Astrocyte of the spinal cord (primary cell): ENCODE data around the gene DVL2.

ENCODE experiments used
- DNase-seq: peaks from one replicate; pipeline ENCODE4 v3.0.0; 2011; ENCODE audit warnings: low read depth, low spot score
- H3K4me3 ChIP-seq: 2 replicates; pipeline ENCODE4 v1.5.1; 2011; ENCODE audit warnings: low read depth, mild to moderate bottlenecking, low read length, moderate library complexity
- CTCF ChIP-seq: IDR thresholded peaks from 2 replicates; pipeline ENCODE4 v1.5.1; 2012; ENCODE audit warnings: low read depth, mild to moderate bottlenecking, low read length, inconsistent platforms
- in situ Hi-C: cut with HindIII; loops from 2 replicates; pipeline ENCODE4 v1.10.0; 2017; ENCODE audit warnings: low sequenced_read_pairs

DVL2 gene

GRCh38 chr17:7254511-7254910, 20.2 kb upstream of the DVL2 start:
- DNase-seq = no peak
- in situ Hi-C loops = no loop called here
- no peak for TF ChIP-seq CTCF
- H3K4me3 ChIP-seq = no peak overlapping the region

DNA sequence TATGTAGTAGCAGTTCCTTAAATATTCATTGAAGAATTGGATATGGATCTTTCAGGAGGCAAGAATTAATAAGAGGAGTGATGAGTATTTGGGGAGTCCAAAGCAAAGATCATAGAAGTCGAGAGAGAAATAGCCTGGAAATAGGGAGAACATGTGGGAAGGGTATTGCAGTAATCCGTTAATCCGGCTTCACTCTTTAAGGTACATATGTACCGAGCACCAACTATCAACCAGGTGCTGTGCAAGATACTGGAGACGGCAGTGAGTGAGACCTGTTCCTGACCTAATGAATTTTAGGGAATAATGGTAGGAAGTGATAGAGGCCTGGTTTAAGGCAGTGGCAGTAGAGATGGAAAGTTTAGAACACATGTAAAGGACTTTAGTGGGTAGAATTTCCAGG, 18.8 kb upstream of the DVL2 start:
- peak overlapping the region; percentile 82 for H3K4me3 ChIP-seq
- in situ Hi-C loops = no loop called here
- DNase-seq = no peak
- TF ChIP-seq CTCF = no peak

DNA sequence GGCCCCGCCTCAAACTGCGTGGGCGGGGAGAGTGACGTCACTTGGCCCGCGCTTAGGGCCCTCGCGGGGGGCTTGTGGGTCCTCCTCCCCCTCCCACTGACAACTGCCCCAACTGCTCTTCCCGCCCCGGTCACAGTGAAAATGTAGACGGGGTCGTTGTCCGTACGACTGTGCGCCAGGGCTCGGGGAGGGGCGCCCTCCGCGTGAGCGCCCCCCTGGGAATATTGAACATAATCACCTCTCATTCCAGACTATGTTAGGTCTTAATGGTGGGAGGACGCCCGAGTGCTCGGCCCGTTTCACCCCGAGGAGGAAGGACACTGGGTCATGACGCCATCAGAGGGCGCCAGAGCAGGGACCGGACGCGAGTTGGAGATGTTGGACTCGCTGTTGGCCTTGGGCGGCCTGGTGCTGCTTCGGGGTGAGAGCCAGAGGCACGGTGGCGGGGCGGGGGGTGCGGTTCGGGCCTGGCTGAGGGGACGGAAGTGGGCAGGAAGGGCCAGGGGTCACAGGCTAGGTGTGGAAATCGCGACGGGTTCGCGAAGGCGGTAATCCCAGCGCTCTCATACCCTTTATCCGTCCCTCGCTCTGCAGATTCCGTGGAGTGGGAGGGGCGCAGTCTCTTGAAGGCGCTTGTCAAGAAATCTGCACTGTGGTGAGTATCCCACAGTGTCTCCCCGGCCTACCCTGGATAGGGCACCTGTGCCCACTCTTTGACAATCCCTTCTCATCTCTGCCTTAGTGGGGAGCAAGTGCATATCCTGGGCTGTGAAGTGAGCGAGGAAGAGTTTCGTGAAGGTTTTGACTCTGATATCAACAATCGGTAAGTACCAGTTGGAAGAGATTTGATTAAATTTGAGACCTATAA, 18.1 kb upstream of the DVL2 start, which contains the start of gene ELP5:
Gene ELP5, plus strand, starts transcription at position 40 of the 868 bp plus-strand sequence. Its CDS starts 336 bp downstream, at position 376.
- DNase-seq = peak; percentile 96
- in situ Hi-C loops = no loop called here
- peak; percentile 4 for TF ChIP-seq CTCF
- peak within 1 kb of the TSS; percentile 82 for H3K4me3 ChIP-seq

DNA sequence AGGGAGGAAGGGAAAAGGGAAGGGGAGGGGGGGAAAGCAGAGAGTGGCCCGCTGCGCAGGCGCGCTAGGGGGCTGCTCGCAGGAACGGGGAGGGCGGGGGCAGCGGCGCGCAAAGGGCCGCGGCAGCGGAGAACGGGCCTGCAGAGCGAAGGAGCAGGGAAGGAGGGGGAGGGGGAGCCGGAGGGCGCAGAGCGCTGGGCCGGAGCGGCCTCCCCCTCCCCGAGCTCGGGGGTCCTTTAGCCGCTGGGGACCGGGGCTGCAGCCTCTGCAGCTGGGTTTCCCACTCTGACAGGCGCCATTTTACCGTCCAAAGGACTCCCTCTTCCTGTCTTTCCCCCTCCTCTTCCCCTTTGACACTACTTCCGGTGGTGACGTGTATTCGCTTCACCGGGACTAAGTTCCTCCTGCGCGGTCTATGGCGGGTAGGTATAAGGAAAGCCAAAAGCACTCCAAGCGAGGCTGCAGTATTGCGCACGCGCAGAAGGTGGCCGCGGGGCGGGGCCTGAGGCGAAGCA, 17.4 kb upstream of the DVL2 start, which contains the start of gene CTDNEP1:
Gene CTDNEP1, minus strand, starts transcription at position 74 of the 515 bp plus-strand sequence. CDS start 438 bp downstream, outside the sequence.
- in situ Hi-C loops = no loop called here
- DNase-seq = peak; percentile 100
- H3K4me3 ChIP-seq = peak within 1 kb of the TSS; percentile 82
- no peak for TF ChIP-seq CTCF

- in situ Hi-C loops = no loop called here
- DNase-seq = no peak
- no peak for TF ChIP-seq CTCF
- peak overlapping the region; percentile 82 for H3K4me3 ChIP-seq
Observed at GRCh38 chr17:7250695-7251627, 16.6 kb upstream of the DVL2 start.

- TF ChIP-seq CTCF = no peak
- in situ Hi-C loops = no loop called here
- DNase-seq = no peak
- peak overlapping the region; percentile 82 for H3K4me3 ChIP-seq
Observed at GRCh38 chr17:7249830-7250229, 15.5 kb upstream of the DVL2 start.
